GM18499 (cell line): ENCODE results near the gene CMIP.

Experiments used
- ATAC-seq: cut with Tn5 transposase; IDR thresholded peaks from one replicate; pipeline ENCODE4 v1.9.1; 2021; ENCODE audit warnings: moderate number of reproducible peaks; ENCODE audit not compliant: insufficient read depth, unreplicated experiment

Gene CMIP

GRCh38 chr16:81473969-81474959, 29.7 kb downstream of the CMIP start:
- ATAC-seq, result no peak

DNA sequence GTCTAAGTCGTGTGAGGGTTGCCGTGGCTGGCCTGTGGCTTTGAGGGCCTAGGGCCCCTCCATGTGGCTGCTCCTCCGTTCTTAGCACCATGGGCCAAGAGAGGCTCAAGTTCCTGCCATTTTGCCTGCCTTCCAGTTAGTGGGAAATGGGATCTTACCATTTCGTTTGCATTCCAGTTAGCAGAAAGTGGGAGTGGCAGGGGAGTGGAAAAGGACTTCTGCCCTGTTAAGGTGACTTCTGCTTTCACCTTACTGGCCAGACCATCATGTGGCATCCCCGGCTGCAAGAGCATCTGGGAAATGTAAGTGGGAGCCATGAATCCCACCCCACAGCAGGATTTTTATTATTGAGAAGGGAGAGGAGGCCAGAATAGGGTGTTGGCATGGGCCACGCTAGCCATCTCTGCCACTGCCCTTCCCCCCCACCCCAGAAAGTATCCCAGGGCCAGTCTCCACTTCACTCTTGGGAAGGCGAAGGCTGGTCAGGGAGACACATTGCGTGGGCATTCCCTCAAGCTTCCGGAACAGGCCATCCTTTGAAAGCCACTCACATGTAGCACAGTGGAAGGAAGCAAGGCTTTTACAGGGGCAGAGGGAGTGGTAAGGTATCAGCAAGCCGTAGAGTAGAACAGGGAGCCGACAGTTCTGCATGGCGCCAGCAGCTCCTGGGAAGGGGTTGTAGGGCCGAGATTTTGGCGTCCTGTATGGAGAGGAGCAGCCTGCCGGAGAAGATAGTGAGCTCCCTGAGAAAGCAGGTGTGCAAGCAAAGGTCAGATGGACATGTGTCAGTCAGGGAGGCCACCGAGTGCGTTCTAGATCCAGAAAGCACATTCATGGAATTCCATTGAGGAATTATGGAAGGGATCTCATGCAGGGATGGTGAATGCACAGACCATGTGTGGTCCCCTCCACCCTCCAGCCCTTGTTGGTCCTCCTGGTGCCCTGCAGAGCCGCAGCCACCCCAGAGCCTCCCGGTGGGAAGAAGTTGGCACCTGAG, 33.4 kb downstream of the CMIP start:
- ATAC-seq, result no peak

DNA sequence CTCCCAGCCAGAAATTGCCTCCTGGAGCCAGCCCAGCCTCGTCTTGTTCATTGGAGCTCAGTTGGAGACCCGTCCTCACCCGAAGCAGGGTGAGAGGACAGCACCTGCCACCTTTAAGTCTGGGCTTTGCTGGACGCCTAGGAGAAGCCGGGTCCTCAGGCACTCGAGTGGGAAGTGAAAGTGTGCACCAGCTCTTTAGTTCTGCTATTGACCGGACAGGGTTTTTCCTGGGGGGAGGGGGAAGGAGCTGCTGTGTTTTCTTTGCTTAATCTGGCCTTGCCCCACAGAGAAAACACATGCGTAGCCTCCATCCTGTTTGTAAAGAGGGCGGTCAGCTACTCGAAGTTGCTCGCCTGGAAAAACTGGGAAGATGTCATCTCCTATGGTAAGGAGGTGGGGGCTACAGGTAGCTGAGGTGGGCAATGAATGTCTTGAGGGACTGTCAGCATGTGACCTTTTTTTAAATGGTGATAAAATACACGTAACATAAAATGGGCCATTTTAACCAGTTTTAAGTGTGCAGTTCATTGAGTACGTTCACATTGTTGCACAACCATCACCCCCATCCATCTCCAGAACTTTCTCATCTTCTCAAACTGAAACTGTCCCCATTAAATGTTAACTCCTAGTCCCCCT, 34.4 kb downstream of the CMIP start:
- ATAC-seq, result peak; percentile 32

DNA sequence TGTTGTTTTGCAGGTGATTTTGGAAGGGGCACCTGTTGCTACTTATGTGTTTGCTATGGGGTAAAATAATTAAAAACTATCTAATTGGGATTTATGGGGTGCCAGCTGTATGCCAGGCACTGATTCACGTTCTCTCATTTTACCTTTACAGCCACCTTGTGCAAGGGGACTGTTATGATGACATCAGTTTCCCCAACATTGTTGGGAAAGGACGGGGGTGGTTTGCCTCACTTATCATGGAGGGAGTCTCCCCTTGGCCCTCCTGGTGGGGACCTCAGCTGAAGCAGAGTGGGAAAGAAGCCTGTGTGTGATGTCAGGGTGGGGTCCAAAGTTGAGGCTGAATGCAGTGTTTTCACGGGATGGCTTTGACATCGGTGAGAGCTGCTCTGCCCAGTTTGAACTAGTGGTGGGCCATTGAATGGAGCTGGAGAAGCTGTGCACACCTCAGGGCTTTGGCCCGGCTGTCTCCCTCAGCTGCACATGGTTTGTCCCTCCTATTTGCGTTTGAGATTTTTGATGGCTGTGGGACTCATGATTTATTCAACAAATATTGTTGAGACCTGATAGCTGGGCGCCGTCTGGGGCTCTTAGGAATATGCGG, 36.1 kb downstream of the CMIP start:
- ATAC-seq, result no peak

DNA sequence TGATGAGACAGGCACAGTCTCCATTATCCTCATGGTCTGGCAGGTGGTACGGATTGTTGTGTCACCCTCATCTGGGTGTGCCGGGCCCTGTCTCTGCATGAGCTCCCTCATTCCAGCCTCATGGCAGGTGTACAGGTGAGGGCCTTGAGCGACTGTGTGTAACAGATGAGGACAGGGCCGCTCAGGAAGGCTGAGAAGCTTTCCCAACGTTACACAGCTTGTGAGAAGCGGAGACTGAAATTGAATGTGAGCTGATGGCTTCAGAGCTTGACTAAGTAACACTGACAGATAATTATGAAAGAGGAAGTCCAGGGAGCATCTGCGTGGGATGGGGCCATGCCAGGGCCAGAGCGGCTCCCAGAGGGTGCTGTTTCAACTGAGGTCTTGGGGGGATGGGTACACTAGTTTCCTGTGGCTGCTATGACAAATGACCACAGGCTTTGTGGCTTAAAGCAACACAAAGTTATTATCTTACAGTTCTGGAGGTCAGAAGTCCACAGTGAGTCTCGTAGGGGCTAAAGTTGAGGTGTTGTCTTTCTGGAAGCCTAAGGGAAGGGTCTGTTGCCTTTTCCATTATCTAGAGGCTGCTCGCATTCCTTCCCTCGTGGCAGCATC, 36.7 kb downstream of the CMIP start:
- peak; percentile 79 for ATAC-seq

GRCh38 chr16:81482329-81483063, 37.9 kb downstream of the CMIP start:
- ATAC-seq, result no peak

- ATAC-seq, result no peak
These were observed 38.7 kb downstream of the CMIP start for GRCh38 chr16:81483064-81483969.

GRCh38 chr16:81483970-81484595, 39.5 kb downstream of the CMIP start:
- ATAC-seq, result no peak

GRCh38 chr16:81484908-81485624, 40.5 kb downstream of the CMIP start:
- no peak for ATAC-seq

DNA sequence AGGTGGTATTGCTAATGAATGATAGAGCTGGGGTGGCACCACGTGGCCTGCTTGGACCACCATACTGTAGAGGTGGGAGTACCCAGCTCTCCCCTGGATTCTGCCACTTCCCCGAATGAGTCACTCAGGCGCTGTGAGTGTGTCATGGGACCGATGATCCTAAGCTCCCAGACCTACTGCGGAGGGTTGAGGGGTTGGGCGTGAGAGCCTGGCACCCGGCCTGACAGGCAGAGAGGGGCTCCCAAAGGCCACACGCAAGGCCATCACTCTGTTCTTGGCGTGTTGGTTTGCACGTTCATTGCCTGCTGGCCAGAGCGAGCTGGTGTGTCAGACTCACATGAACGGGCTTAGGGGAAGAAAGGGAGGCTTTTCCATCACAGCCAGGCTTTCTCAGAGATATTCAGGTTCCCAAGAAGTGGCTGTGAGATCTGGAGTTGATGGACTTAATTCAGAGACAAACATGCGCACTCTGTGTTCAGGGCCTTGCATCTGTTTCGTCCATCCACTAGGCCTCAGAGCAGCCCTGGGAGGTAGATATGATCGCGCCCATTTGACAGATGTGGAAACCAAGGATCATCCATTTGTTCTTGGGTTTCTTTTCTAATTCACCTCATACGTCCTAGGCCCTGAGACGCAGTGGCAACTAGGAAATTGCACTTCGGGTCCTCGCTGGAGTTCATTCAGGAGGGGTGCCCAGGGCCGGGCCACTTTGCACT, 41.4 kb downstream of the CMIP start:
- no peak for ATAC-seq

DNA sequence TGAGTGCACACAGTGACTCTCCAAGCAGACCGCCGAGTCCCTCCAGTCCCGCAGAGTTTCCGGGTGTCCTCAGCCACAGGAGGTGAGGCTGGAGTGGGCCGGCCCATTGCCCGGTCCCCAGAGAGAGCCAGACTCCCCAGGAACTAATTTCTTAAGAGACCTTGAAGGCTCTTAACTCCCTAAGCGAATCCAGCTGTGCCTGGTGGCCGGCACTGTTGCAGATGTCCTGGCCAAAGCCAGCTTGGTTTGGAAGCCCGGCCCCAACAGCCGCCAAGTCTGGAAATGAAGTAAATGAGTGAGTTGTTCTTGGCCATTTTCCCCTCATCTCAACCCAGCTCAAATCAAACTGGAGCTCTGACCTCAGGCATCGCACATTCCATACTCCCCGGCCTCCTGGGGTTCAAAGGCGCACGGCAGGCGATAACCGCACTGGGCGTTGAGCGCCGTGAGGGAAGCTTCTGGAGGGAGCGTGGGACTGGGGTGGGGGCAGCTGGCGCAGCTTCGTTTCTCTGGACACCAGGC, 42.0 kb downstream of the CMIP start:
- no peak for ATAC-seq

DNA sequence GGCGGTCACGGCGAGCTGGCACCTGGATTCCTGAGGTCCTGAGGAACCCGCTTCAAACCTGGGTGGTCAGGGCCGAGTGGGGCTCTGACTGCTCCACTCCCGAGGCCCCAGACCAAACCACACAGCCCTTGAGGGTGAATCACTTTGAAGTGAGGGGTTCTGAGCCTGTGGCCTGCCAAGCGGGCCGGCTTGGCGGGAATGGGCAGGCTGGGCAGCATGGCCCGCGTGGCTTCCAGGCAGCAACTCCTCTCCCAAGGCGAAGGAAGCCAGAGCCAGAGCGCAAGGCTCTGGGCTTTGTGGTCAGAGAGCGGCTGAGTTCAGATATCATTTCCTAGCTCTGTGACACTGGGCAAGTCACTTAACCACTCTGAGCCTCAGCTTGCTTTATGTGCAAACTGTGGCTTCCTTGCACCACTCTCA, 42.7 kb downstream of the CMIP start:
- ATAC-seq, result no peak

- no peak for ATAC-seq
These were observed 44.2 kb downstream of the CMIP start for GRCh38 chr16:81488687-81489411.

DNA sequence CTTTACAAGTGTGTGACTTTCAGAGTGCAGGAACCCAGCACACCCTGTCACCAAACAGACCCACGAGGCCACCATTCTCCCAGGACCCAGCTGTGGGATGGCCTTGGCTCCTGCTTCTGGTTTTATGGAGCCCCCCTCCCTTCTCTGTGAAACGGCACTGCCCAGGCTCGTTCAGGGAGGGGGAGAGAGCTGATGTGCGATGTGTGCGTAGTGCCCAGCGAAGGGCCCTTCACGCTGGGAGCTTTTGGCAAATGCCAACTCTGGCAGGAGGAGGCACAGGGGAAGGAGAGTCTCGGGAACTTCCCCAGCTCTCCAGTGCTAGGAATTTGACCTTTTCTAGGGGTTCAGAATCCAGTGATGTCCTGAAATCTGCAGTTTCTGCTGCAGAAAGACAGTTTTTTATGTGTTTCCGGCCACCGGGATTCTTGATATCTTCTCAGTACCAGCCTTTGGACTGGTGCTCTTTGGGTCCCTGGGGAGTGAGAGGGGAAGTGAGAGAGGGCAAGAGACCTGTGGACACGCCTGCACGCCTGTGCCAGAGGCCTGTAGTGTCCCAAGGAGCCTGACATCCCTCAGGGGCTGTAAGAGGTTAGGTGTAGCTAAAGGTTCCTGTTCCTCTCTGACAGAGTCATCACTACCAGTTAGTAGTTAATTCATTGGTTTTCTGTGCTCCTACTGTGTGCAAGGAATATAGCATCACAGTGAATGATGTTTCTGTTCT, 45.1 kb downstream of the CMIP start:
- ATAC-seq, result no peak
